ENCODE results near the gene ATP7B. TPM values are rescaled to one million over a fixed set of nuclear protein-coding genes. Genes with fewer than 3 reads are reported as not detected.

ATP7B gene
- total RNA-seq, 2 donors from 2014 or later = 20.4 to 29.2 TPM

GRCh38 chr13:51967482-51968446 lies 43.5 kb downstream of the ATP7B start:
- Histone ChIP-seq H3K36me3 (ENCODE audit: control insufficient read depth, insufficient read depth, low read length) (peaks cover 6% of the 10 kb centered on the region), H3K4me3 (ENCODE audit: low read length) (no peak overlapping the region), H3K9ac (ENCODE audit: extremely low read depth, low read length, poor library complexity, severe bottlenecking) (no peak overlapping the region), H3K4me1 (ENCODE audit: control insufficient read depth, insufficient read depth, low read length) (no peaks in the 10 kb centered on the region), H3K9me3 (ENCODE audit: control insufficient read depth, low read length) (no peaks in the 10 kb centered on the region), H3K27me3 (ENCODE audit: control insufficient read depth, insufficient read depth, low read length, poor library complexity, severe bottlenecking) (no peaks in the 10 kb centered on the region), H3K27ac (ENCODE audit: low read depth, low read length) (no peak overlapping the region)
- Mint-ChIP-seq H3K27me3 (ENCODE audit: insufficient read depth) (no peaks in the 10 kb centered on the region), H3K9me3 (no peaks in the 10 kb centered on the region), H3K36me3 (ENCODE audit: low read depth) (peaks cover 8% of the 10 kb centered on the region), H3K4me3 (no peak overlapping the region), H3K27ac (no peak overlapping the region), H3K4me1 (peaks cover 12% of the 10 kb centered on the region)
- TF ChIP-seq CTCF (conservative IDR thresholded peaks at IDR 0.05) = no peak
- WGBS, 2 experiments (ENCODE audit: insufficient coverage in 1 of 2, insufficient read length in 1 of 2) = 86 to 93% methylated on average over 6 to 8 of the region's 8 CpGs
- no peak for DNase-seq

- Histone ChIP-seq H3K27ac (ENCODE audit: low read depth, low read length) (no peak overlapping the region), H3K4me3 (ENCODE audit: low read length) (no peak overlapping the region), H3K27me3 (ENCODE audit: control insufficient read depth, insufficient read depth, low read length, poor library complexity, severe bottlenecking) (no peaks in the 10 kb centered on the region), H3K9me3 (ENCODE audit: control insufficient read depth, low read length) (no peaks in the 10 kb centered on the region), H3K36me3 (ENCODE audit: control insufficient read depth, insufficient read depth, low read length) (peaks cover 6% of the 10 kb centered on the region), H3K4me1 (ENCODE audit: control insufficient read depth, insufficient read depth, low read length) (no peaks in the 10 kb centered on the region), H3K9ac (ENCODE audit: extremely low read depth, low read length, poor library complexity, severe bottlenecking) (no peak overlapping the region)
- H3K27ac Mint-ChIP-seq = no peak overlapping the region
- whole genome bisulfite sequencing, 2 experiments (ENCODE audit: insufficient coverage in 1 of 2, insufficient read length in 1 of 2) = 93 to 98% methylated on average over 10 of the region's 10 CpGs
- no peak for DNase-seq
- no peaks in the 10 kb centered on the region for H3K9me3 Mint-ChIP-seq
- H3K27me3 Mint-ChIP-seq (ENCODE audit: insufficient read depth) = no peaks in the 10 kb centered on the region
- H3K4me3 Mint-ChIP-seq = no peak overlapping the region
- no peak for TF ChIP-seq CTCF (conservative IDR thresholded peaks at IDR 0.05)
- peaks cover 5% of the 10 kb centered on the region for H3K36me3 Mint-ChIP-seq (ENCODE audit: low read depth)
- H3K4me1 Mint-ChIP-seq = peaks cover 9% of the 10 kb centered on the region
Measured at GRCh38 chr13:51966186-51966585, 45.1 kb downstream of the ATP7B start.

GRCh38 chr13:51961493-51962403 lies 49.5 kb downstream of the ATP7B start:
- no peaks in the 10 kb centered on the region for H3K9me3 ChIP-seq (ENCODE audit: control insufficient read depth, low read length)
- TF ChIP-seq CTCF (conservative IDR thresholded peaks at IDR 0.05) = no peak
- H3K4me3 ChIP-seq (ENCODE audit: low read length) = no peak overlapping the region
- H3K4me1 ChIP-seq (ENCODE audit: control insufficient read depth, insufficient read depth, low read length) = peaks cover 5% of the 10 kb centered on the region
- Mint-ChIP-seq H3K36me3 (ENCODE audit: low read depth) (no peaks in the 10 kb centered on the region), H3K27ac (no peak overlapping the region), H3K4me3 (no peak overlapping the region), H3K4me1 (peaks cover 14% of the 10 kb centered on the region), H3K9me3 (no peaks in the 10 kb centered on the region), H3K27me3 (ENCODE audit: insufficient read depth) (no peaks in the 10 kb centered on the region)
- no peak for DNase-seq
- H3K36me3 ChIP-seq (ENCODE audit: control insufficient read depth, insufficient read depth, low read length) = no peaks in the 10 kb centered on the region
- H3K27ac ChIP-seq (ENCODE audit: low read depth, low read length) = no peak overlapping the region
- WGBS, 2 experiments (ENCODE audit: insufficient coverage in 1 of 2, insufficient read length in 1 of 2) = 89 to 94% methylated on average over 3 to 5 of the region's 5 CpGs
- no peaks in the 10 kb centered on the region for H3K27me3 ChIP-seq (ENCODE audit: control insufficient read depth, insufficient read depth, low read length, poor library complexity, severe bottlenecking)
- no peak overlapping the region for H3K9ac ChIP-seq (ENCODE audit: extremely low read depth, low read length, poor library complexity, severe bottlenecking)
